ENCODE data around the gene ABHD17A.

The ABHD17A gene

GRCh38 chr19:1829958-1830357 is 55.3 kb downstream of the ABHD17A start:
- no peak overlapping the region for H3K4me3 ChIP-seq (replicated peaks; ENCODE audit: low read depth, low read length)
- DNase-seq (ENCODE audit: extremely low read depth, low read depth), result no peak
- TF ChIP-seq, protein P1, sequence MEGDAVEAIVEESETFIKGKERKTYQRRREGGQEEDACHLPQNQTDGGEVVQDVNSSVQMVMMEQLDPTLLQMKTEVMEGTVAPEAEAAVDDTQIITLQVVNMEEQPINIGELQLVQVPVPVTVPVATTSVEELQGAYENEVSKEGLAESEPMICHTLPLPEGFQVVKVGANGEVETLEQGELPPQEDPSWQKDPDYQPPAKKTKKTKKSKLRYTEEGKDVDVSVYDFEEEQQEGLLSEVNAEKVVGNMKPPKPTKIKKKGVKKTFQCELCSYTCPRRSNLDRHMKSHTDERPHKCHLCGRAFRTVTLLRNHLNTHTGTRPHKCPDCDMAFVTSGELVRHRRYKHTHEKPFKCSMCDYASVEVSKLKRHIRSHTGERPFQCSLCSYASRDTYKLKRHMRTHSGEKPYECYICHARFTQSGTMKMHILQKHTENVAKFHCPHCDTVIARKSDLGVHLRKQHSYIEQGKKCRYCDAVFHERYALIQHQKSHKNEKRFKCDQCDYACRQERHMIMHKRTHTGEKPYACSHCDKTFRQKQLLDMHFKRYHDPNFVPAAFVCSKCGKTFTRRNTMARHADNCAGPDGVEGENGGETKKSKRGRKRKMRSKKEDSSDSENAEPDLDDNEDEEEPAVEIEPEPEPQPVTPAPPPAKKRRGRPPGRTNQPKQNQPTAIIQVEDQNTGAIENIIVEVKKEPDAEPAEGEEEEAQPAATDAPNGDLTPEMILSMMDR (IDR thresholded peaks at IDR 0.05; ENCODE audit: low read depth, low read length, missing control alignments), result no peak

GRCh38 chr19:1828279-1829238 is 56.7 kb downstream of the ABHD17A start:
- TF ChIP-seq, protein P1 (IDR thresholded peaks at IDR 0.05; ENCODE audit: low read depth, low read length, missing control alignments), result no peak
- no peak overlapping the region for H3K4me3 ChIP-seq (replicated peaks; ENCODE audit: low read depth, low read length)
- DNase-seq (ENCODE audit: extremely low read depth, low read depth), result no peak

GRCh38 chr19:1827566-1828278 is 57.6 kb downstream of the ABHD17A start:
- TF ChIP-seq, protein P1 (IDR thresholded peaks at IDR 0.05; ENCODE audit: low read depth, low read length, missing control alignments), result no peak
- no peak overlapping the region for H3K4me3 ChIP-seq (replicated peaks; ENCODE audit: low read depth, low read length)
- no peak for DNase-seq (ENCODE audit: extremely low read depth, low read depth)
